ENCODE measurements around the gene ZNF718.

The ZNF718 gene

DNA sequence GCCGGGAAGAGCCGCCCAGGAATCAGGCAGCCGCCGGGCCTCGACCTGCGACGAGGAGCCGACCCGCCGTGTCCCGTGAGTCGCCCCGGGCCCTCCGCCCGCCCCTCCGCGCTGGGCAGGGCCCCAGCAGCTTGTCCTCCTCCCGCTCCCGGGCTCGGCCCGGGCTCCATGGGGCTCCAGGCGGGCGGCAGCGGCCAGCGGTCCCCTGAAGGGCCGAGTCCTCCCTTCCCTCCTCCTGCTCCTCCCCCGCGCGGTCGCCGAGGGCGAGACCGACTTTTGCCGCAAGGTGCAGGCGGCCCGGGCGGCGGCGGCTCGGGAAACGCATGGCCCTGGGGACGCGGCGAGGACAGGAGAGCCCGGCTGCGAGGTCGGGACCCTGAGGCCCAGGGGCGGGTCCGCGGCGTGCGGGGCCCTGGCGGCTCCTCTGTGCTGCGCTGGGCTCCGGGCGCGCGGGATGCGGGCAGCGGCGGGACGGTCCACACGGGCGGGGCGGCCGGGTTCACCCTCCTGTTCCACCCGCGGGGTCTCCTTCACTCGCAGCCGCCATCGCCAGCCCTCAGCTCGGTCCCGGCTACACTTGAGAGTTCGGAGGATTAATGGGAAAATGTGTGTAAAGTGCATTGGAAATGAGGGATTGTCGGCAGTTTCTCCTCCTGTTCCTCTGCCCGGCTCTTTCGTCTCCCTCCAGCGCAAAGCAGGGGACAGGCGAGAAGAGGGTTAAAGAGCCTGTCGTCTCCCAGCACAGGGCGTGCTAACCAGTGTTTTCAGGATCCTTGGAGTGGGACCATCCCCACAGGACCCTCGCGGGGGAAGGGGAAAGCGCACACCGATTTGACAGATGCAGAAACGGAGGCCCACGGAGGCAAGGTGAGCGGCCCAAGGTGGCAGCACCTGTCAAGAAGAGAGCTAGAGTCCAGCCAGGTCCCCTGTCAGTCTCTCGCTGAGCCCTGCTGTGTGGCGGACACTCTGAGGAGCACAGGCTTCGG lies 16.6 kb upstream of the ZNF718 start:
- H3K9me3 ChIP-seq (ENCODE audit: control extremely low read depth in 1 of 5, control insufficient read depth in 4 of 5, insufficient read depth in 2 of 5, low read depth in 1 of 5, low read length in 4 of 5), result peaks cover 12 to 79% (median 37%) of the 10 kb centered on the region in 5 experiments
- H3K36me3 ChIP-seq (ENCODE audit: control insufficient read depth in 4 of 4, insufficient read depth in 4 of 4, low read length in 3 of 4), result no peaks in the 10 kb centered on the region
- H3K27ac ChIP-seq (ENCODE audit: insufficient read depth in 1 of 2, low read depth in 1 of 2, low read length in 2 of 2, poor library complexity in 1 of 2, severe bottlenecking in 2 of 2), result no peak overlapping the region
- DNase-seq, result peak; percentile 6 to 51 (median 38)
- peak overlapping the region in 5 of 7 experiments; percentile 20 to 68 (median 46) for H3K4me3 ChIP-seq (ENCODE audit: control insufficient read depth in 1 of 7, extremely low read depth in 1 of 7, insufficient read depth in 4 of 7, low read depth in 2 of 7, low read length in 6 of 7)
- 12% methylated on average over 59 of the region's 91 CpGs for WGBS (ENCODE audit: insufficient coverage)
- peaks cover 0 to 13% (median 6%) of the 10 kb centered on the region in 4 experiments for H3K4me1 ChIP-seq (ENCODE audit: control extremely low read depth in 1 of 4, control insufficient read depth in 4 of 4, insufficient read depth in 4 of 4, low read length in 3 of 4)
- H3K27me3 ChIP-seq (replicated peaks in 2 of 5; ENCODE audit: control insufficient read depth in 4 of 5, insufficient read depth in 5 of 5, low read length in 4 of 5), result peaks cover 11 to 49% (median 27%) of the 10 kb centered on the region in 5 experiments
- ChIA-PET CTCF (no interaction called here), POLR2A (no interaction called here)

DNA sequence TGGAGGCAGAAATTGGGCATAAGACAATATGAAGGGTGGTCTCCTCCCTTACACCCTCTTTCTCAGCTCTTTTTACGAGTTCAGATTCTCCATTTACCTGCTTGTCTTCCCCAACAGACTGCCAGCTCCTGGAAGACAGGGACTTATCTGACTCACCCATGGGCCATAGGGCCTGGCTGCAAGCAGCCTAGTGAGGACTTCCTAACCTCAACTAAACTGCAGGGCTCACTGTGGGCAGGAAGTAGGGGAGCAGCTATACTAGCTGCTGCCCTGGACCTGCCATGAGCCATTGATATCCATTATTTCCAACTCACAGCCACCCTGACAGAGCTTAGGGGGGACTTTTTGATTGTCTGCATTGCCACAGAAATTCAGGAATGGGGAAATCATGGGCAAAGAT lies 11.5 kb upstream of the ZNF718 start:
- no CpG with 5 or more reads among the region's 1 CpG for WGBS (ENCODE audit: insufficient coverage)
- peaks cover 0 to 7% (median 2%) of the 10 kb centered on the region in 4 experiments for H3K4me1 ChIP-seq (ENCODE audit: control extremely low read depth in 1 of 4, control insufficient read depth in 4 of 4, insufficient read depth in 4 of 4, low read length in 3 of 4)
- peaks cover 0 to 54% (median 16%) of the 10 kb centered on the region in 5 experiments for H3K9me3 ChIP-seq (ENCODE audit: control extremely low read depth in 1 of 5, control insufficient read depth in 4 of 5, insufficient read depth in 2 of 5, low read depth in 1 of 5, low read length in 4 of 5)
- no peak overlapping the region for H3K27ac ChIP-seq (ENCODE audit: insufficient read depth in 1 of 2, low read depth in 1 of 2, low read length in 2 of 2, poor library complexity in 1 of 2, severe bottlenecking in 2 of 2)
- H3K27me3 ChIP-seq (replicated peaks in 2 of 5; ENCODE audit: control insufficient read depth in 4 of 5, insufficient read depth in 5 of 5, low read length in 4 of 5), result peaks cover 0 to 22% (median 13%) of the 10 kb centered on the region in 5 experiments
- no peak overlapping the region for H3K4me3 ChIP-seq (ENCODE audit: control insufficient read depth in 1 of 7, extremely low read depth in 1 of 7, insufficient read depth in 4 of 7, low read depth in 2 of 7, low read length in 6 of 7)
- CTCF ChIA-PET, result no interaction called here
- POLR2A ChIA-PET, result no interaction called here
- DNase-seq, result peak in 1 of 3 donors; percentile 30
- H3K36me3 ChIP-seq (ENCODE audit: control insufficient read depth in 4 of 4, insufficient read depth in 4 of 4, low read length in 3 of 4), result no peaks in the 10 kb centered on the region

DNA sequence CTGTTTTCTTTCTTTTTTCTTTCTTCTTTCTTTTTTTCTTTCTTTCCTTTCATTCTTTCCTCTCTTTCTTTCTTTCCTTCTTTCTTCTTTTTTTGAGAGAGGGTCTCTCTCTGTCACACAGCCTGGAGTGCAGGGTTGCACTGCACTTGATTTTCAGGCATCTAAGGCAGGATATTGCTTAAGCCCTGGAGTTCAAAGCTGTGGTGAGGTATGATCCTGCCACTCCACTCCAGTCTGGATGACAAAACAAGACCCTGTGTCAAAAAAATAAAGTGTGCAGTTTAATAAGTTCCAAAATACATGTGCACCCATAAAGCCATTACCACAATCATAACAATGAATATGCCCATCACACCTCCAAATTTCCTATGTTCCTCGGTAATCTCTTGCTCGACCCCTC lies 10.6 kb upstream of the ZNF718 start:
- 94% methylated on average over 2 of the region's 2 CpGs for WGBS (ENCODE audit: insufficient coverage)
- ChIA-PET POLR2A (no interaction called here), CTCF (interaction anchor here (0.6 kb wide), 1 partner anchor 37 kb away, joined by 4 read pairs; no protein-coding TSS in a partner anchor)
- Histone ChIP-seq H3K4me3 (ENCODE audit: control insufficient read depth in 1 of 7, extremely low read depth in 1 of 7, insufficient read depth in 4 of 7, low read depth in 2 of 7, low read length in 6 of 7) (no peak overlapping the region), H3K9me3 (ENCODE audit: control extremely low read depth in 1 of 5, control insufficient read depth in 4 of 5, insufficient read depth in 2 of 5, low read depth in 1 of 5, low read length in 4 of 5) (peaks cover 0 to 47% (median 16%) of the 10 kb centered on the region in 5 experiments), H3K27ac (ENCODE audit: insufficient read depth in 1 of 2, low read depth in 1 of 2, low read length in 2 of 2, poor library complexity in 1 of 2, severe bottlenecking in 2 of 2) (no peak overlapping the region), H3K36me3 (ENCODE audit: control insufficient read depth in 4 of 4, insufficient read depth in 4 of 4, low read length in 3 of 4) (no peaks in the 10 kb centered on the region), H3K4me1 (ENCODE audit: control extremely low read depth in 1 of 4, control insufficient read depth in 4 of 4, insufficient read depth in 4 of 4, low read length in 3 of 4) (peaks cover 0 to 3% (median 0%) of the 10 kb centered on the region in 4 experiments), H3K27me3 (replicated peaks in 2 of 5; ENCODE audit: control insufficient read depth in 4 of 5, insufficient read depth in 5 of 5, low read length in 4 of 5) (peaks cover 0 to 12% (median 8%) of the 10 kb centered on the region in 5 experiments)
- no peak for DNase-seq

DNA sequence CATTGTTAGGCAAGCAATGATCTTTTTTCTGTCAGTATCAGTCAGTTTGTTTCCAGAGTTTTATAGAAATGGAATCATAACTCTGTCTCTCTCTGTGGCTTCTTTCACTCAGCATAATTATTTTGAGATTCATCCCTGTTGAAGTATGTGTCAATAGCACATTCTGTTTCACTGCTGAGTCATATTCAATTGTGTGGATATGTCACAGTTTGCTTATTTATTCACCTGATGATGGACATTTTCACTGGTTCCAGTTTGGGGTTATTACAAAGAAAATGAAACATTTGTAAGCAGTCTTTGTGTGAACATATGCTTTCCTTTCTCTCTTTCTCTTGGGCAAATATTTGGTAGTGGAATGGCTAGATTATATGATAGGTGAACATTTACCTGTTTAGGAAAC lies 10.2 kb upstream of the ZNF718 start:
- H3K4me3 ChIP-seq (ENCODE audit: control insufficient read depth in 1 of 7, extremely low read depth in 1 of 7, insufficient read depth in 4 of 7, low read depth in 2 of 7, low read length in 6 of 7), result no peak overlapping the region
- ChIA-PET POLR2A (no interaction called here), CTCF (no interaction called here)
- H3K36me3 ChIP-seq (ENCODE audit: control insufficient read depth in 4 of 4, insufficient read depth in 4 of 4, low read length in 3 of 4), result no peaks in the 10 kb centered on the region
- H3K4me1 ChIP-seq (ENCODE audit: control extremely low read depth in 1 of 4, control insufficient read depth in 4 of 4, insufficient read depth in 4 of 4, low read length in 3 of 4), result peaks cover 0 to 3% (median 0%) of the 10 kb centered on the region in 4 experiments
- H3K27me3 ChIP-seq (replicated peaks in 2 of 5; ENCODE audit: control insufficient read depth in 4 of 5, insufficient read depth in 5 of 5, low read length in 4 of 5), result peaks cover 0 to 9% (median 4%) of the 10 kb centered on the region in 5 experiments
- H3K9me3 ChIP-seq (ENCODE audit: control extremely low read depth in 1 of 5, control insufficient read depth in 4 of 5, insufficient read depth in 2 of 5, low read depth in 1 of 5, low read length in 4 of 5), result peaks cover 0 to 43% (median 14%) of the 10 kb centered on the region in 5 experiments
- DNase-seq, result no peak
- no peak overlapping the region for H3K27ac ChIP-seq (ENCODE audit: insufficient read depth in 1 of 2, low read depth in 1 of 2, low read length in 2 of 2, poor library complexity in 1 of 2, severe bottlenecking in 2 of 2)

DNA sequence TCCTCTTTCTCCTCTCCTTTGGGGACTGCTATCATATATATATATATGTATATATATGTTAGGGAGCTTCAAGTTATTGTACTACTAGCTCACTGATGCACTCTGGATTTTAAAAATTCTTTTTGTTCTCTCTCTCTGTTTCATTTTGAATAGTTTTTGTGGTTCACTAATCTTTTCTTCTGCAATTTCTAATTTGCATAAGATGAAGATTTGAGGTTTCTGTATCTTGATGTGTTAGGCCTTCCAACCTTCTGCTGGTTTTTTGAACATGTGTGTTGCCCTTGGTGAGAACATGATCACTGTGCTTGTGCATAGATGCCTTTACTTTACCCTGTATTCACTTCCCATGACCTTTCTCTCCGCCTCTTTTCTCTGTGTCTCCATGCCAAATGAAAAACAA lies 7.8 kb upstream of the ZNF718 start:
- Histone ChIP-seq H3K4me3 (ENCODE audit: control insufficient read depth in 1 of 7, extremely low read depth in 1 of 7, insufficient read depth in 4 of 7, low read depth in 2 of 7, low read length in 6 of 7) (no peak overlapping the region), H3K27me3 (replicated peaks in 2 of 5; ENCODE audit: control insufficient read depth in 4 of 5, insufficient read depth in 5 of 5, low read length in 4 of 5) (no peaks in the 10 kb centered on the region), H3K27ac (ENCODE audit: insufficient read depth in 1 of 2, low read depth in 1 of 2, low read length in 2 of 2, poor library complexity in 1 of 2, severe bottlenecking in 2 of 2) (no peak overlapping the region), H3K9me3 (ENCODE audit: control extremely low read depth in 1 of 5, control insufficient read depth in 4 of 5, insufficient read depth in 2 of 5, low read depth in 1 of 5, low read length in 4 of 5) (peaks cover 0 to 28% (median 5%) of the 10 kb centered on the region in 5 experiments), H3K4me1 (ENCODE audit: control extremely low read depth in 1 of 4, control insufficient read depth in 4 of 4, insufficient read depth in 4 of 4, low read length in 3 of 4) (peaks cover 13 to 23% (median 16%) of the 10 kb centered on the region in 4 experiments), H3K36me3 (ENCODE audit: control insufficient read depth in 4 of 4, insufficient read depth in 4 of 4, low read length in 3 of 4) (no peaks in the 10 kb centered on the region)
- no peak for DNase-seq
- WGBS (ENCODE audit: insufficient coverage), result no CpG with 5 or more reads among the region's 1 CpG
- POLR2A ChIA-PET, result no interaction called here
- CTCF ChIA-PET, result no interaction called here

DNA sequence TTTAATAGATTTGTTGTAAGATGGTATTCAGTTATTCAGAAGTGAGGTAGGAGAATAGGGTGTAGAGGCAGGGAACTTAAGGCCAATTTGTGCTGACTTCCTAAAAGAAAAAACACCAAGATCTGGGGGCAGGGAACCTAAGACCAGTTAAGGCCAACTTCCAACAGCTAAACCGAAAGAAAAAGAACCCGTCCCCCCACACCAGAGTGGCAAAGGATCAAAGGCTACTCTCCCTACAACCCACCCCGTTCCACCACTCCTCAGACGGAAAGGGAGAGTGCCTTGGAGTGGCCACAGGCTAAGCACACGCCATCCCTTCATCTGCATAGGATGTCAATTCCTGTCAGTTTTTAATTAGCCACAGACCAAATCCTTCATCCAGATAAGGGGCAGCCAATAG lies 3.7 kb upstream of the ZNF718 start:
- H3K4me3 ChIP-seq (ENCODE audit: control insufficient read depth in 1 of 7, extremely low read depth in 1 of 7, insufficient read depth in 4 of 7, low read depth in 2 of 7, low read length in 6 of 7), result peak overlapping the region in 4 of 7 experiments; percentile 19 to 71 (median 36)
- CTCF ChIA-PET, result interaction anchor here (1.0 to 2.5 kb wide), 3 partner anchors 40 to 123 kb away, joined by 3 to 7 read pairs (median 3); no protein-coding TSS in a partner anchor

More for the DNA sequence above, 3.7 kb upstream of the ZNF718 start:
- DNase-seq, result peak in 2 of 3 donors; percentile 4 to 22
- 35% methylated on average over 4 of the region's 5 CpGs for WGBS (ENCODE audit: insufficient coverage)
- H3K27me3 ChIP-seq (replicated peaks in 2 of 5; ENCODE audit: control insufficient read depth in 4 of 5, insufficient read depth in 5 of 5, low read length in 4 of 5), result no peaks in the 10 kb centered on the region
- H3K27ac ChIP-seq (ENCODE audit: insufficient read depth in 1 of 2, low read depth in 1 of 2, low read length in 2 of 2, poor library complexity in 1 of 2, severe bottlenecking in 2 of 2), result peak overlapping the region; percentile 56 to 86
- POLR2A ChIA-PET, result interaction anchor here (3.2 kb wide), 1 partner anchor 67 kb away, joined by 14 read pairs; the partner anchor contains the start of gene ZNF595
- peaks cover 0 to 22% (median 3%) of the 10 kb centered on the region in 5 experiments for H3K9me3 ChIP-seq (ENCODE audit: control extremely low read depth in 1 of 5, control insufficient read depth in 4 of 5, insufficient read depth in 2 of 5, low read depth in 1 of 5, low read length in 4 of 5)
- peaks cover 18 to 48% (median 36%) of the 10 kb centered on the region in 4 experiments for H3K4me1 ChIP-seq (ENCODE audit: control extremely low read depth in 1 of 4, control insufficient read depth in 4 of 4, insufficient read depth in 4 of 4, low read length in 3 of 4)
- H3K36me3 ChIP-seq (ENCODE audit: control insufficient read depth in 4 of 4, insufficient read depth in 4 of 4, low read length in 3 of 4), result peaks cover 0 to 1% (median 0%) of the 10 kb centered on the region in 4 experiments
